Measurements from ENCODE around the gene ZDHHC14. TPM values are rescaled to one million over a fixed set of nuclear protein-coding genes. Genes with fewer than 3 reads are reported as not detected.
"Not testable (repeated sequence)": the region's sequence is repeated elsewhere in the genome, so short reads cannot be mapped to it uniquely, and the experiment has no call there.

The ZDHHC14 gene
- total RNA-seq, 1 donor from 2014 or later, result 15.2 TPM

GRCh38 chr6:157585274-157586087, 204.5 kb downstream of the ZDHHC14 start:
- TF ChIP-seq, protein P1, sequence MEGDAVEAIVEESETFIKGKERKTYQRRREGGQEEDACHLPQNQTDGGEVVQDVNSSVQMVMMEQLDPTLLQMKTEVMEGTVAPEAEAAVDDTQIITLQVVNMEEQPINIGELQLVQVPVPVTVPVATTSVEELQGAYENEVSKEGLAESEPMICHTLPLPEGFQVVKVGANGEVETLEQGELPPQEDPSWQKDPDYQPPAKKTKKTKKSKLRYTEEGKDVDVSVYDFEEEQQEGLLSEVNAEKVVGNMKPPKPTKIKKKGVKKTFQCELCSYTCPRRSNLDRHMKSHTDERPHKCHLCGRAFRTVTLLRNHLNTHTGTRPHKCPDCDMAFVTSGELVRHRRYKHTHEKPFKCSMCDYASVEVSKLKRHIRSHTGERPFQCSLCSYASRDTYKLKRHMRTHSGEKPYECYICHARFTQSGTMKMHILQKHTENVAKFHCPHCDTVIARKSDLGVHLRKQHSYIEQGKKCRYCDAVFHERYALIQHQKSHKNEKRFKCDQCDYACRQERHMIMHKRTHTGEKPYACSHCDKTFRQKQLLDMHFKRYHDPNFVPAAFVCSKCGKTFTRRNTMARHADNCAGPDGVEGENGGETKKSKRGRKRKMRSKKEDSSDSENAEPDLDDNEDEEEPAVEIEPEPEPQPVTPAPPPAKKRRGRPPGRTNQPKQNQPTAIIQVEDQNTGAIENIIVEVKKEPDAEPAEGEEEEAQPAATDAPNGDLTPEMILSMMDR (IDR thresholded peaks at IDR 0.05), result no peak
- intact Hi-C loops (cut with DNase I), result loop anchor here (2.0 kb wide), 1 partner anchor 27 kb away; no protein-coding TSS in a partner anchor
- H3K36me3 ChIP-seq, result no peaks in the 10 kb centered on the region
- H3K27me3 ChIP-seq, result no peaks in the 10 kb centered on the region
- peaks cover 2% of the 10 kb centered on the region for H3K4me1 ChIP-seq
- H3K27ac ChIP-seq, result no peak overlapping the region
- no peaks in the 10 kb centered on the region for H3K9me3 ChIP-seq
- DNase-seq (ENCODE audit: extremely low spot score in 2 of 2), result no peak
- no peak overlapping the region for H3K4me3 ChIP-seq

DNA sequence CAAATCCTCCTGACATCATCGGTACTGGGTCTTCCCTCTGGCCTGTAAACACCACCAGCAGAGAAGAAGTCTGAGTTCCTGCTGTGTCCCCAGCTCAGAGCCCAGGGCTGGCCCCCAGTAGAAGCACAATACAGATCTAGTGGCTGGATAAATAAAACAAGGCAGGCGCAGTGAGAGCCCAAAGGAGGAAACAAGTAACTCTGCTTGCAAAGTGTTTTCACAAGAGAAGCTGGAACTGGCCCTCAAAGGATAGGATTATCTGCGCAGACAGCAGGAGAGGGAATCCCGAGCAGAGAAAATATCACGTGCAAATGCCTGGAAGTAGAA, 205.1 kb downstream of the ZDHHC14 start:
- no peaks in the 10 kb centered on the region for H3K4me1 ChIP-seq
- no peak overlapping the region for H3K4me3 ChIP-seq
- DNase-seq (ENCODE audit: extremely low spot score in 2 of 2), result no peak
- TF ChIP-seq, protein P1 (IDR thresholded peaks at IDR 0.05), result no peak
- TF ChIP-seq POLR2A (IDR thresholded peaks at IDR 0.05) (no peak), POLR2AphosphoS5 (IDR thresholded peaks at IDR 0.05; ENCODE audit: insufficient read depth in 1 of 2, low read depth in 1 of 2) (no peak)
- H3K36me3 ChIP-seq, result no peaks in the 10 kb centered on the region
- intact Hi-C loops (cut with DNase I), result loop anchor here (2.0 kb wide), 1 partner anchor 27 kb away; no protein-coding TSS in a partner anchor
- H3K27me3 ChIP-seq, result no peaks in the 10 kb centered on the region
- H3K27ac ChIP-seq, result no peak overlapping the region
- no peaks in the 10 kb centered on the region for H3K9me3 ChIP-seq

GRCh38 chr6:157586476-157587126, 205.6 kb downstream of the ZDHHC14 start:
- Histone ChIP-seq H3K4me3 (no peak overlapping the region), H3K27me3 (no peaks in the 10 kb centered on the region), H3K27ac (no peak overlapping the region), H3K9me3 (no peaks in the 10 kb centered on the region), H3K4me1 (no peaks in the 10 kb centered on the region), H3K36me3 (no peaks in the 10 kb centered on the region)
- intact Hi-C loops (cut with DNase I), result loop anchor here (2.0 kb wide), 1 partner anchor 28 kb away; no protein-coding TSS in a partner anchor
- DNase-seq (ENCODE audit: extremely low spot score in 2 of 2), result no peak
- TF ChIP-seq POLR2AphosphoS5 (IDR thresholded peaks at IDR 0.05; ENCODE audit: insufficient read depth in 1 of 2, low read depth in 1 of 2), result no peak
- no peak for TF ChIP-seq POLR2A (IDR thresholded peaks at IDR 0.05)
- TF ChIP-seq, protein P1 (IDR thresholded peaks at IDR 0.05), result no peak

GRCh38 chr6:157587127-157587926, 206.3 kb downstream of the ZDHHC14 start:
- Histone ChIP-seq H3K36me3 (no peaks in the 10 kb centered on the region), H3K4me1 (no peaks in the 10 kb centered on the region), H3K4me3 (no peak overlapping the region), H3K27ac (no peak overlapping the region), H3K9me3 (no peaks in the 10 kb centered on the region), H3K27me3 (no peaks in the 10 kb centered on the region)
- intact Hi-C loops (cut with DNase I), result loop anchor here (2.0 kb wide), 1 partner anchor 29 kb away; no protein-coding TSS in a partner anchor
- TF ChIP-seq, protein P1 (IDR thresholded peaks at IDR 0.05), result no peak
- TF ChIP-seq POLR2AphosphoS5 (IDR thresholded peaks at IDR 0.05; ENCODE audit: insufficient read depth in 1 of 2, low read depth in 1 of 2) (no peak), POLR2A (IDR thresholded peaks at IDR 0.05) (no peak)
- DNase-seq (ENCODE audit: extremely low spot score in 2 of 2), result no peak

DNA sequence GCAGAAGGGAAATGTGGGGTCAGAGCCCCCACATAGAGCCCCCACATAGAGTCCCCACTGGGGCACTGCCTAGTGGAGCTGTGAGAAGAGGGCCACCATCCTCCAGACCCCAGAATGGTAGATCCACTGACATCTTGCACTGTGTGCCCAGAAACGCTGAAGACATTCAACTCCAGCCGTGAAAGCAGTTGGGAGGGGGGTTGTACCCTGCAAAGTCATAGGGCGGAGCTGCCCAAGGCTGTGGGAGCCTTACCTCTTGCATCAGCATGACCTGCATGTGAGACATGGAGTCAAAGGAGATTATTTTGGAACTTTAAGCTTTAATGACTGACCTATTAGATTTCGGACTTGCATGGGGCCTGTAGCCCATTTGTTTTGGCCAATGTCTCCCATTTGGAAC, 209.7 kb downstream of the ZDHHC14 start:
- H3K4me1 ChIP-seq; intact Hi-C loops (cut with DNase I); H3K27ac ChIP-seq; H3K27me3 ChIP-seq; DNase-seq (ENCODE audit: extremely low spot score in 2 of 2); H3K36me3 ChIP-seq; H3K4me3 ChIP-seq; H3K9me3 ChIP-seq: not testable (repeated sequence)

All from vagina (tissue), 2 donors.